HCT116 (cell line): Measurements from ENCODE around the gene CD163. TPM values are rescaled to one million over a fixed set of nuclear protein-coding genes. Genes with fewer than 3 reads are reported as not detected.

ENCODE experiments used
- ATAC-seq: fragments of 200-7000 bp; cut with Tn5 transposase; 2 replicates; pipeline ENCODE4 v1.9.1; 2020; ENCODE audit warnings: mild to moderate bottlenecking, moderate library complexity
- BruUV-seq: library from RNA; stranded (reverse); fragments of 400-500 nt; replicated peaks from 2 replicates; lab custom pipeline; 2021; lab: Mats Ljungman, UMichigan
- CTCF ChIA-PET: fragments of 300-600 bp; sonication (Branson Sonifier 250); formaldehyde crosslinking; loops from one replicate; lab custom pipeline; 2021; ENCODE audit warnings: antibody characterized with exemption; lab: Charles Lee
- POLR2A ChIA-PET: fragments of 300-600, 350-600 bp; sonication (Branson Sonifier 250); formaldehyde crosslinking; loops from one replicate; lab custom pipeline; 2021; ENCODE audit warnings: antibody characterized with exemption; lab: Charles Lee
- RAD21 ChIA-PET, 2 experiments: fragments of 300-600 bp; sonication (Branson Sonifier 250); formaldehyde crosslinking; loops; one replicate each; lab custom pipeline; 2023; ENCODE audit warnings: low total read pairs in 2 of 2; ENCODE audit not compliant: uncharacterized antibody in 2 of 2, unreplicated experiment in 2 of 2, low non-redundant PET in 1 of 2; lab: Charles Lee
- DNase-seq: peaks from one replicate; pipeline ENCODE4 v3.0.0-alpha.2; 2010; ENCODE audit warnings: low read depth, low spot score
- H2AFZ ChIP-seq: fragments of 200-600 bp; shearing (Covaris generic), sonication (generic); 2 replicates; pipeline ENCODE4 v1.6.1; 2017; ENCODE audit warnings: low read depth, mixed run types, mixed read lengths, antibody characterized with exemption, low read length; ENCODE audit not compliant: poor library complexity, severe bottlenecking
- H3K27ac ChIP-seq: 2 replicates; pipeline ENCODE4 v1.5.1; 2012; ENCODE audit warnings: low read depth, low read length
- H3K27me3 ChIP-seq: fragments of 200-600 bp; sonication (generic); 2 replicates; pipeline ENCODE4 v1.6.1; 2016; ENCODE audit warnings: mixed run types, low read length, mixed read lengths; ENCODE audit not compliant: insufficient read depth
- H3K36me3 ChIP-seq, 2 experiments: fragments of 200-500 bp in 1 of 2; fragments of 200-600 bp in 1 of 2; sonication (Bioruptor generic) in 1 of 2; sonication (generic) in 1 of 2; 2 replicates each; pipeline versions ENCODE4 v1.5.1 to v1.6.1; 2014 to 2016; ENCODE audit warnings: low read length in 2 of 2, inconsistent platforms in 1 of 2, mixed read lengths in 1 of 2, mixed run types in 1 of 2; ENCODE audit not compliant: insufficient read depth in 2 of 2, control insufficient read depth in 1 of 2
- H3K4me1 ChIP-seq, 2 experiments: fragments of 200-600 bp in 1 of 2; sonication (generic) in 1 of 2; 2 replicates each; pipeline versions ENCODE4 v1.5.1 to v1.6.1; 2012 to 2017; ENCODE audit warnings: low read length in 2 of 2, inconsistent platforms in 1 of 2, mild to moderate bottlenecking in 1 of 2, mixed read lengths in 1 of 2, mixed run types in 1 of 2, moderate library complexity in 1 of 2; ENCODE audit not compliant: insufficient read depth in 2 of 2, control insufficient read depth in 1 of 2
- H3K4me2 ChIP-seq: fragments of 200-600 bp; sonication (generic); 2 replicates; pipeline ENCODE4 v1.6.1; 2017; ENCODE audit warnings: mixed run types, low read length, mixed read lengths
- H3K4me3 ChIP-seq, 2 experiments: fragments of 200-600 bp in 1 of 2; sonication (generic) in 1 of 2; replicated peaks in 1 of 2; 2 replicates each; pipeline ENCODE4 v1.5.1; 2011 to 2016; ENCODE audit warnings: low read length in 2 of 2, control low read depth in 1 of 2, low read depth in 1 of 2, mild to moderate bottlenecking in 1 of 2, mixed read lengths in 1 of 2, mixed run types in 1 of 2
- H3K79me2 ChIP-seq: fragments of 200-600 bp; sonication (generic); 2 replicates; pipeline ENCODE4 v1.6.1; 2017; ENCODE audit warnings: mild to moderate bottlenecking, mixed run types, low read length, moderate library complexity, mixed read lengths; ENCODE audit not compliant: insufficient read depth
- H3K9ac ChIP-seq: fragments of 200-600 bp; sonication (generic); 2 replicates; pipeline ENCODE4 v1.6.1; 2016; ENCODE audit warnings: low read length, mixed read lengths
- H3K9me2 ChIP-seq: fragments of 200-600 bp; sonication (generic), shearing (Covaris generic); 2 replicates; pipeline ENCODE4 v1.6.1; 2017; ENCODE audit warnings: mixed run types, mild to moderate bottlenecking, moderate library complexity; ENCODE audit not compliant: insufficient read depth
- H3K9me3 ChIP-seq, 2 experiments: fragments of 200-500 bp in 1 of 2; fragments of 200-600 bp in 1 of 2; sonication (Bioruptor generic) in 1 of 2; sonication (generic) in 1 of 2; 2 replicates each; pipeline ENCODE4 v1.6.1; 2014 to 2017; ENCODE audit warnings: low read length in 2 of 2, mixed read lengths in 2 of 2, inconsistent platforms in 1 of 2, low read depth in 1 of 2, mild to moderate bottlenecking in 1 of 2, mixed run types in 1 of 2, moderate library complexity in 1 of 2; ENCODE audit not compliant: control insufficient read depth in 1 of 2, insufficient read depth in 1 of 2
- H4K20me1 ChIP-seq: fragments of 200-600 bp; sonication (generic), shearing (Covaris generic); 2 replicates; pipeline ENCODE4 v1.6.1; 2017; ENCODE audit warnings: mixed run types, mild to moderate bottlenecking, moderate library complexity; ENCODE audit not compliant: insufficient read depth
- EGR1 ChIP-seq: IDR thresholded peaks from 2 replicates; pipeline ENCODE4 v1.6.1; 2012; ENCODE audit warnings: low read depth
- ELF1 ChIP-seq: IDR thresholded peaks from 2 replicates; pipeline ENCODE4 v1.6.1; 2012; ENCODE audit warnings: low read depth, borderline replicate concordance
- RAD21 ChIP-seq: IDR thresholded peaks from 2 replicates; pipeline ENCODE4 v1.6.1; 2012; ENCODE audit warnings: low read depth, mild to moderate bottlenecking
- SIN3A ChIP-seq: IDR thresholded peaks from 2 replicates; pipeline ENCODE4 v1.6.1; 2012; ENCODE audit warnings: low read depth
- SRF ChIP-seq: IDR thresholded peaks from 2 replicates; pipeline ENCODE4 v1.6.1; 2012; ENCODE audit warnings: low read depth
- TCF7L2 ChIP-seq: IDR thresholded peaks from 2 replicates; pipeline ENCODE4 v1.7.0; 2011; ENCODE audit warnings: borderline replicate concordance, inconsistent platforms; ENCODE audit not compliant: insufficient read depth, insufficient read length; ENCODE audit errors: extremely low read depth
- YY1 ChIP-seq: IDR thresholded peaks from 2 replicates; pipeline ENCODE4 v1.6.1; 2011; ENCODE audit warnings: low read length, low read depth, moderate library complexity, mild to moderate bottlenecking; ENCODE audit not compliant: insufficient replicate concordance; ENCODE audit errors: extremely low read depth
- ZNF274 ChIP-seq: fragments of 200-500 bp; sonication (Bioruptor generic); IDR thresholded peaks from 2 replicates; pipeline ENCODE4 v1.6.1; 2014; ENCODE audit warnings: mild to moderate bottlenecking, low read depth, low read length, inconsistent platforms
- intact Hi-C: fragments of 100-400 bp; cut with micrococcal nuclease; formaldehyde crosslinking; loops from 2 replicates; pipeline ENCODE4 v1.10.0; 2022
- total RNA-seq: library from RNA; stranded (reverse); gene quantifications from one replicate; pipeline ENCODE4 v1.2.1, GENCODE V29; 2021; ENCODE audit not compliant: unreplicated experiment
- TF ChIP-seq, protein P1 (sequence below): IDR thresholded peaks from 2 replicates; pipeline ENCODE4 v1.6.1; 2011; ENCODE audit warnings: mild to moderate bottlenecking, low read length, moderate library complexity; ENCODE audit not compliant: insufficient replicate concordance; ENCODE audit errors: extremely low read depth

CD163 gene
- total RNA-seq, 1 experiment from 2014 or later, result 1.4 TPM

DNA sequence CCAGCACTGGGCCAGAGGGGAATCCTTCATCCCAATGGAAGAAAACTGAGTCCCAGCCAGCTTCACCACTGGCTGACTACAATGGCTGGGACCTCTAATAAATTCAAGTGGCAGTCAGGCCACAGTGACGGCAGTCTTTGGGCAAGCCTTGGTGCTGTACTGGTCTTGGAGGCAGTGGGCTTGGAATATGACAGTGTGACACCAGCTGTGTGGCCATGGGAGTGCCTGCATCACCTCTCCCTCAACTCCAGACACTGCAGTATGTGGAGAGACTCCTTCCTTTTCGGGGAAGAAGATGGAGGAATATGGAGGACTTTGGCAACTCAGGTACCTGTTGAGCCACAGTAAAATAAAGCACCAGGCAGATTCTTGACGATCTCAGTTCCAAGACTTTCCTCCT, 43.6 kb downstream of the CD163 start:
- ChIA-PET RAD21 (interaction anchor here in 1 of 2 experiments (0.7 kb wide), 1 partner anchor 92 kb away, joined by 3 read pairs; no protein-coding TSS in a partner anchor), CTCF (interaction anchor here (0.7 kb wide), 1 partner anchor 240 kb away, joined by 3 read pairs; no protein-coding TSS in a partner anchor), POLR2A (no interaction called here)
- no peak overlapping the region for H3K27ac ChIP-seq
- H3K9me3 ChIP-seq, result no peaks in the 10 kb centered on the region
- no peak overlapping the region for H3K4me2 ChIP-seq
- no peaks in the 10 kb centered on the region for H3K36me3 ChIP-seq
- no peak overlapping the region for H2AFZ ChIP-seq
- no peaks in the 10 kb centered on the region for H3K9me2 ChIP-seq
- intact Hi-C loops, result loop anchor here (1.0 to 5.0 kb wide), 5 partner anchors 86 to 318 kb away; no protein-coding TSS in a partner anchor
- BruUV-seq, result no TSS peak
- H3K4me1 ChIP-seq, result no peaks in the 10 kb centered on the region
- no peak overlapping the region for H3K4me3 ChIP-seq
- H3K9ac ChIP-seq, result no peak overlapping the region
- DNase-seq (no peak), ATAC-seq (0 out of 2 replicates have a peak, but pooled peaks have one; percentile 25)
- TF ChIP-seq ELF1, result no peak
- no peak for TF ChIP-seq EGR1
- TF ChIP-seq, protein P1, sequence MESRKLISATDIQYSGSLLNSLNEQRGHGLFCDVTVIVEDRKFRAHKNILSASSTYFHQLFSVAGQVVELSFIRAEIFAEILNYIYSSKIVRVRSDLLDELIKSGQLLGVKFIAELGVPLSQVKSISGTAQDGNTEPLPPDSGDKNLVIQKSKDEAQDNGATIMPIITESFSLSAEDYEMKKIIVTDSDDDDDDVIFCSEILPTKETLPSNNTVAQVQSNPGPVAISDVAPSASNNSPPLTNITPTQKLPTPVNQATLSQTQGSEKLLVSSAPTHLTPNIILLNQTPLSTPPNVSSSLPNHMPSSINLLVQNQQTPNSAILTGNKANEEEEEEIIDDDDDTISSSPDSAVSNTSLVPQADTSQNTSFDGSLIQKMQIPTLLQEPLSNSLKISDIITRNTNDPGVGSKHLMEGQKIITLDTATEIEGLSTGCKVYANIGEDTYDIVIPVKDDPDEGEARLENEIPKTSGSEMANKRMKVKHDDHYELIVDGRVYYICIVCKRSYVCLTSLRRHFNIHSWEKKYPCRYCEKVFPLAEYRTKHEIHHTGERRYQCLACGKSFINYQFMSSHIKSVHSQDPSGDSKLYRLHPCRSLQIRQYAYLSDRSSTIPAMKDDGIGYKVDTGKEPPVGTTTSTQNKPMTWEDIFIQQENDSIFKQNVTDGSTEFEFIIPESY, result no peak
- TF ChIP-seq SRF, result no peak
- TF ChIP-seq RAD21, result no peak
- TF ChIP-seq ZNF274, result no peak
- TF ChIP-seq YY1, result no peak
- no peaks in the 10 kb centered on the region for H3K27me3 ChIP-seq
- H3K79me2 ChIP-seq, result no peaks in the 10 kb centered on the region
- no peaks in the 10 kb centered on the region for H4K20me1 ChIP-seq

DNA sequence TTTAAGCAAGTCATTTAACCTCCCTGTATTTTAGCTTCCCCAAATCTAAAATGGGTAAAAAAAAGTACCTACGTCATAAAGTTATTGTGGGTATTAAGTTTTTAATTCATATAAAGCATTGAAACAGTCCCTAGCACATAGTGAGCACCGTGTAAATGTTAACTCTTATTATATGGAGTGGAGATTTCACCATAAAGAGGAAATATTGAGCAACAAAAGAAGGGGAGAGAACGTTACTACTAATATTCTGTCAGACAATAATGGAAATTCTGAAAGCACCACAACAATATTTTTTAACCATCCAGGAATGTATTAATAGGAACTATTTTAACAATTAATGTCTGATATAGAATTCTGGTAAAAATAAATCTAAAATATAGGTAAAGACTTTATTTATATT, 51.8 kb downstream of the CD163 start:
- no peak overlapping the region for H3K4me3 ChIP-seq
- TF ChIP-seq SIN3A (no peak), TCF7L2 (no peak)
- TF ChIP-seq, all 23 proteins: peak for 0
- Histone ChIP-seq H3K79me2 (no peaks in the 10 kb centered on the region), H3K9me2 (no peaks in the 10 kb centered on the region), H3K4me1 (no peaks in the 10 kb centered on the region), H3K36me3 (no peaks in the 10 kb centered on the region), H3K27ac (no peak overlapping the region), H3K9ac (no peak overlapping the region), H3K27me3 (no peaks in the 10 kb centered on the region), H4K20me1 (no peaks in the 10 kb centered on the region), H3K4me2 (no peak overlapping the region), H3K9me3 (no peaks in the 10 kb centered on the region), H2AFZ (no peak overlapping the region)
- no TSS peak for BruUV-seq
- RAD21 ChIA-PET, result no interaction called here
- ATAC-seq (no peak), DNase-seq (no peak)
- CTCF ChIA-PET, result no interaction called here
- intact Hi-C loops, result no loop called here
- POLR2A ChIA-PET, result no interaction called here
